Epithelial cell of esophagus (primary cell): ENCODE measurements around the gene WWC1.

Source experiments
- DNase-seq: peaks from one replicate; pipeline ENCODE4 v3.0.0; 2010; ENCODE audit warnings: low read depth
- H3K4me3 ChIP-seq: 2 replicates; pipeline ENCODE4 v1.5.1; 2011; ENCODE audit warnings: mild to moderate bottlenecking, low read length, control low read depth
- TF ChIP-seq, protein P1 (sequence below): IDR thresholded peaks from 2 replicates; pipeline ENCODE4 v1.5.1; 2011; ENCODE audit warnings: low read depth, mild to moderate bottlenecking, low read length, control low read depth, inconsistent platforms; ENCODE audit not compliant: insufficient read depth; ENCODE audit errors: missing control alignments

WWC1 gene

GRCh38 chr5:168407211-168407610, 115.8 kb downstream of the WWC1 start:
- TF ChIP-seq, protein P1, sequence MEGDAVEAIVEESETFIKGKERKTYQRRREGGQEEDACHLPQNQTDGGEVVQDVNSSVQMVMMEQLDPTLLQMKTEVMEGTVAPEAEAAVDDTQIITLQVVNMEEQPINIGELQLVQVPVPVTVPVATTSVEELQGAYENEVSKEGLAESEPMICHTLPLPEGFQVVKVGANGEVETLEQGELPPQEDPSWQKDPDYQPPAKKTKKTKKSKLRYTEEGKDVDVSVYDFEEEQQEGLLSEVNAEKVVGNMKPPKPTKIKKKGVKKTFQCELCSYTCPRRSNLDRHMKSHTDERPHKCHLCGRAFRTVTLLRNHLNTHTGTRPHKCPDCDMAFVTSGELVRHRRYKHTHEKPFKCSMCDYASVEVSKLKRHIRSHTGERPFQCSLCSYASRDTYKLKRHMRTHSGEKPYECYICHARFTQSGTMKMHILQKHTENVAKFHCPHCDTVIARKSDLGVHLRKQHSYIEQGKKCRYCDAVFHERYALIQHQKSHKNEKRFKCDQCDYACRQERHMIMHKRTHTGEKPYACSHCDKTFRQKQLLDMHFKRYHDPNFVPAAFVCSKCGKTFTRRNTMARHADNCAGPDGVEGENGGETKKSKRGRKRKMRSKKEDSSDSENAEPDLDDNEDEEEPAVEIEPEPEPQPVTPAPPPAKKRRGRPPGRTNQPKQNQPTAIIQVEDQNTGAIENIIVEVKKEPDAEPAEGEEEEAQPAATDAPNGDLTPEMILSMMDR: no peak
- DNase-seq: no peak
- no peak overlapping the region for H3K4me3 ChIP-seq

DNA sequence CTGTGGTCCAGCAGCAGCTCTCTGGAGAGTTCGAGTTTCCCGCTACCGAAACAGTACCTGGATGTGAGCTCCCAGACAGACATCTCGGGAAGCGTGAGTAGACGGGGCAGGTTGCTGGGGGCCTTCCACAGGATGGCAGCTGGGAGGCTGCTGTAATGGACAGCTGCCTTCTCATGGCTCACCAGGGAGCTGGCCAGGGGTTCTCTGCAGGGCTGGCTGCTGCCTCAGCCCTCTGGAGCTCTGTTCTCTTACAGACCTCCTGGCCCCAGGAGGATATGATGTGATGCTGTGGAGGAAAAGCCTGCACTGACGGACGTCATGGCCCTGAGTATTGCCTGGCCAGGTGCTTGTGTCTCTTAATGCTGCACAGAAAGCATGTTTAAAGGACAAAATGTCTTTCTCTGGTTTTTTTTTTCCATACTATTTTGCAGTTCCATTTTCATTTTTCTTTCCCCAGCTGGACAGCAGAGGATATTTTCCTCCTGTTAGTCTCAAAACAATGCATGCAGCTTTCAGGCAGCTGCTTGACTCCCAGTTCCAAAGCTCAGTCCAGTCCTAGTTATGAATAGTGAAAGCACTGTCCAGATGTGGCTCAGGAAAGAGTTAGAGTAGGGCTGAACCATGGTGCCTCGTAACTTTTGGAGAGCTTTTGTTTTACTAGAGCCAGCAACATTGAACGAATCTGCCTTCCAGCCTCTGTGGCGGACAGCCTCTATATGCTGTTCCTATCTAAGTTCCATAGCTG, 117.3 kb downstream of the WWC1 start:
- no peak overlapping the region for H3K4me3 ChIP-seq
- no peak for DNase-seq
- TF ChIP-seq, protein P1: no peak

DNA sequence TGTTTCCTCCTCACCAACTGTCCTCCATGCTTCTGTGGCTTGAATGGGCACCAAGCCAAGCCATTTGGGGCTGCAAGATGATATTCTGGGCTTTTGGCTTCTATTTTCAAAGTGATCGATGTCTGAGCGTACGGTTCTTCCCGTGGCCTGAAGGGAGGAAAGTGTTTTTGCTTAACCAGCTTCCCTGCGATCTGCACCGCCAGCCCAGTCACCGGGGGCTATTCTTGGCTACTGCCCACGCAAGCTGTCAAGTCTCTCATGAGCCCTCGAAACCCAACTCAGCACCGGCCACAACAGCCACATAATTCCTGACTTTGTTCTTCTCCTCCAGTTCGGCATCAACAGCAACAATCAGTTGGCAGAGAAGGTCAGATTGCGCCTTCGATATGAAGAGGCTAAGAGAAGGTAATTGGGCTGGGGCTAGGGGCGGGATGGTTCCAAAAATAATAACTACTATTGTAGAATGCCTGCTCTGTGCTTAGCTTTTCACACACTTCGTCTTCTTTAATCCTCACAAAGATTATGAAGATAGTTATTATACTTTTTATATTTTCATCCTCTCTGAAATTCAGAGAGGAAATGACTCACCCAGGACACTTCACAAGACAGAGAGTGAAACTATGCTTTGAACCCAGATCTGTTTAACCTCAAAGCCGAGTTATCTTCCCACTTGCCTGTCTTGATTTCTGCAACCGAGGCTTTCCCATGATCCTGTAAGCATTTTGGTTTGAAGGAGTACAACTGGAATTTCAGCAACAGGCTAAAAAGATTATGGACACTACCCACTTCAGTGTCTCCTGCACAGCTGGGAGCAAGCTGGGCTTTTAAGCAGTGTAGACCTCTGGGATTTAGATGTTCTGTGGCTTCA, 118.4 kb downstream of the WWC1 start:
- DNase-seq: peak; percentile 59
- no peak overlapping the region for H3K4me3 ChIP-seq
- TF ChIP-seq, protein P1: no peak

GRCh38 chr5:168411871-168412270, 120.4 kb downstream of the WWC1 start:
- DNase-seq: no peak
- TF ChIP-seq, protein P1: no peak
- H3K4me3 ChIP-seq: no peak overlapping the region

- TF ChIP-seq, protein P1: no peak
- no peak overlapping the region for H3K4me3 ChIP-seq
Measured at GRCh38 chr5:168413062-168413461, 121.6 kb downstream of the WWC1 start.

DNA sequence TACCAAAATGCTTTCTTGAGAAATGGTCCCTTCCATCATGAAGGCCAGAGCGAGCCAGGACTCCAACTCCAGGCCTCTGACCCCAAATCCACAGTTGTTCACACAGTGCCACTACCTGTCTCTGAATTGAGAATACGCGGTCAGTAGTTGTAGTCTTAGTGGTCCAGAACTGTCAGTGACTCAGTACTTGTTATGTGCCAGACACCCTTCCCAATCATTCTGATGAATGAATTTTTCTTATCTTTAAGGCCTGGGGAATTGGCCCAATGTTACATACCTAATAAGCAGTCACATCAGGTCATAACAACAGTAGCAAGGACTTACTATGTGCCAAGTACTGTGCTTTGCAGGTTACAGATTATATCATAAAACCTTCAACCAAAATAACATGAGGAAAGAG, 122.2 kb downstream of the WWC1 start:
- H3K4me3 ChIP-seq: no peak overlapping the region
- no peak for DNase-seq
- TF ChIP-seq, protein P1: no peak

More at GRCh38 chr5:168413062-168413461, 121.6 kb downstream of the WWC1 start:
- DNase-seq: peak; percentile 97

GRCh38 chr5:168415401-168415800, 124.0 kb downstream of the WWC1 start:
- no peak overlapping the region for H3K4me3 ChIP-seq
- TF ChIP-seq, protein P1: no peak
- DNase-seq: no peak
